Right kidney (tissue), 1 donor: ENCODE data around the gene CHIC2.

Source experiments
- DNase-seq: peaks from one replicate; pipeline ENCODE4 v3.0.0-alpha.2; 2016

Gene CHIC2

GRCh38 chr4:54006755-54007154, 57.6 kb downstream of the CHIC2 start:
- DNase-seq = no peak

GRCh38 chr4:54005475-54005874, 58.9 kb downstream of the CHIC2 start:
- no peak for DNase-seq

- DNase-seq = no peak
These were observed 59.9 kb downstream of the CHIC2 start for GRCh38 chr4:54004463-54004862.

- no peak for DNase-seq
These were observed 62.6 kb downstream of the CHIC2 start for GRCh38 chr4:54001668-54002365.

GRCh38 chr4:53997898-53998297, 66.5 kb downstream of the CHIC2 start:
- DNase-seq = no peak

- no peak for DNase-seq
These were observed 69.9 kb downstream of the CHIC2 start for GRCh38 chr4:53994382-53995102.

- no peak for DNase-seq
These were observed 71.6 kb downstream of the CHIC2 start for GRCh38 chr4:53992785-53993184.

- no peak for DNase-seq
These were observed 72.6 kb downstream of the CHIC2 start for GRCh38 chr4:53991821-53992220.

GRCh38 chr4:53990641-53991040, 73.8 kb downstream of the CHIC2 start:
- DNase-seq = no peak

GRCh38 chr4:53987761-53988171, 76.6 kb downstream of the CHIC2 start:
- no peak for DNase-seq

GRCh38 chr4:53986062-53986461, 78.3 kb downstream of the CHIC2 start:
- DNase-seq = no peak

GRCh38 chr4:53981567-53981966, 82.8 kb downstream of the CHIC2 start:
- DNase-seq = no peak

GRCh38 chr4:53981066-53981465, 83.3 kb downstream of the CHIC2 start:
- no peak for DNase-seq

- DNase-seq = no peak
These were observed 89.8 kb downstream of the CHIC2 start for GRCh38 chr4:53974561-53974960.

GRCh38 chr4:53967986-53968385, 96.4 kb downstream of the CHIC2 start:
- DNase-seq = no peak

GRCh38 chr4:53963781-53964180, 100.6 kb downstream of the CHIC2 start:
- DNase-seq = no peak

GRCh38 chr4:53963336-53963735, 101.1 kb downstream of the CHIC2 start:
- DNase-seq = no peak

- no peak for DNase-seq
These were observed 101.7 kb downstream of the CHIC2 start for GRCh38 chr4:53962516-53963225.

- no peak for DNase-seq
These were observed 103.1 kb downstream of the CHIC2 start for GRCh38 chr4:53961351-53961750.

GRCh38 chr4:53960843-53961242, 103.6 kb downstream of the CHIC2 start:
- DNase-seq = no peak
